HFFc6 (cell line): ENCODE results near the gene JMJD4. TPM values are rescaled to one million over a fixed set of nuclear protein-coding genes. Genes with fewer than 3 reads are reported as not detected.
A peak's percentile ranks its signal among the peaks of the same experiment; 100 is the strongest.

Experiments used
- DNase-seq: peaks from one replicate; pipeline ENCODE4 v3.0.0-alpha.2; 2018
- H3K27ac Mint-ChIP-seq: 2 replicates; pipeline ENCODE4 v1.8.0; 2020; ENCODE audit warnings: mild to moderate bottlenecking, mixed read lengths
- H3K27me3 Mint-ChIP-seq: 2 replicates; pipeline ENCODE4 v1.8.0; 2021; ENCODE audit warnings: mild to moderate bottlenecking, moderate library complexity, mixed read lengths; ENCODE audit not compliant: insufficient read depth
- H3K36me3 Mint-ChIP-seq: 2 replicates; pipeline ENCODE4 v1.8.0; 2021; ENCODE audit warnings: low read depth, mixed read lengths
- H3K4me1 Mint-ChIP-seq: 2 replicates; pipeline ENCODE4 v1.8.0; 2020; ENCODE audit warnings: low read depth, mixed read lengths
- H3K4me3 Mint-ChIP-seq: 2 replicates; pipeline ENCODE4 v1.8.0; 2020; ENCODE audit warnings: mild to moderate bottlenecking, moderate library complexity, mixed read lengths
- H3K9me3 Mint-ChIP-seq: 2 replicates; pipeline ENCODE4 v1.8.0; 2020; ENCODE audit warnings: mild to moderate bottlenecking, mixed read lengths
- CTCF ChIP-seq: fragments of 200-600 bp; sonication (generic); IDR thresholded peaks from 2 replicates; pipeline ENCODE4 v1.5.0; 2021; ENCODE audit warnings: antibody characterized with exemption, mild to moderate bottlenecking
- total RNA-seq, 6 experiments: library from RNA; stranded (reverse); fragmentation: NEBNext Ultra II Directional; extraction: Animal tissue kit (Norgen Biotek cat#: 25700); gene quantifications; 2 replicates in 1 of 6; 3 replicates in 5 of 6; pipeline ENCODE4 v1.2.3, GENCODE V29; 2021

Gene JMJD4
- total RNA-seq, 6 experiments from 2014 or later, result 20.2 to 23.1 (median 21.5) TPM

- Mint-ChIP-seq H3K27me3 (no peaks in the 10 kb centered on the region), H3K4me3 (no peak overlapping the region), H3K9me3 (no peaks in the 10 kb centered on the region), H3K36me3 (no peaks in the 10 kb centered on the region), H3K27ac (peak overlapping the region; percentile 47; the same call in 1 of the 2 replicates), H3K4me1 (peaks cover 28% of the 10 kb centered on the region)
- peak; percentile 36 for DNase-seq
- TF ChIP-seq CTCF, result no peak
Measured at GRCh38 chr1:227753999-227754711, 19.1 kb upstream of the JMJD4 start.

GRCh38 chr1:227749916-227750710 lies 15.0 kb upstream of the JMJD4 start:
- H3K4me1 Mint-ChIP-seq, result peaks cover 11% of the 10 kb centered on the region
- TF ChIP-seq CTCF, result no peak
- no peak overlapping the region for H3K27ac Mint-ChIP-seq
- H3K36me3 Mint-ChIP-seq, result no peaks in the 10 kb centered on the region
- H3K27me3 Mint-ChIP-seq, result no peaks in the 10 kb centered on the region
- H3K9me3 Mint-ChIP-seq, result no peaks in the 10 kb centered on the region
- no peak for DNase-seq
- no peak overlapping the region for H3K4me3 Mint-ChIP-seq

- no peak overlapping the region for H3K27ac Mint-ChIP-seq
- TF ChIP-seq CTCF, result no peak
- no peak overlapping the region for H3K4me3 Mint-ChIP-seq
- no peak for DNase-seq
- no peaks in the 10 kb centered on the region for H3K36me3 Mint-ChIP-seq
- no peaks in the 10 kb centered on the region for H3K9me3 Mint-ChIP-seq
- H3K4me1 Mint-ChIP-seq, result peaks cover 6% of the 10 kb centered on the region
- H3K27me3 Mint-ChIP-seq, result no peaks in the 10 kb centered on the region
Measured at GRCh38 chr1:227749225-227749624, 14.1 kb upstream of the JMJD4 start.

- Mint-ChIP-seq H3K36me3 (no peaks in the 10 kb centered on the region), H3K4me1 (peaks cover under 1% of the 10 kb centered on the region; the same call in 1 of the 2 replicates), H3K9me3 (no peaks in the 10 kb centered on the region), H3K4me3 (no peak overlapping the region), H3K27me3 (no peaks in the 10 kb centered on the region), H3K27ac (no peak overlapping the region)
- DNase-seq, result no peak
- TF ChIP-seq CTCF, result no peak
Measured at GRCh38 chr1:227748496-227749182, 13.5 kb upstream of the JMJD4 start.

- no peak overlapping the region for H3K27ac Mint-ChIP-seq
- H3K4me1 Mint-ChIP-seq, result no peaks in the 10 kb centered on the region
- no peaks in the 10 kb centered on the region for H3K9me3 Mint-ChIP-seq
- no peak for DNase-seq
- no peaks in the 10 kb centered on the region for H3K27me3 Mint-ChIP-seq
- H3K4me3 Mint-ChIP-seq, result no peak overlapping the region
- no peaks in the 10 kb centered on the region for H3K36me3 Mint-ChIP-seq
- no peak for TF ChIP-seq CTCF
Measured at GRCh38 chr1:227747948-227748495, 12.9 kb upstream of the JMJD4 start.
